BE2C (cell line): ENCODE data around the gene GALNT12.

Source experiments
- DNase-seq: peaks from one replicate; pipeline ENCODE4 v3.0.0-alpha.2; 2020
- H3K27me3 ChIP-seq: fragments of 250-450 bp; sonication (Bioruptor Pico); 2 replicates; pipeline ENCODE4 v1.5.1; 2020; ENCODE audit warnings: mild to moderate bottlenecking
- H3K36me3 ChIP-seq: fragments of 250-450 bp; sonication (Bioruptor Pico); 2 replicates; pipeline ENCODE4 v1.5.1; 2020; ENCODE audit warnings: mild to moderate bottlenecking
- H3K4me1 ChIP-seq: fragments of 250-450 bp; sonication (Bioruptor Pico); 2 replicates; pipeline ENCODE4 v1.5.1; 2020
- H3K4me3 ChIP-seq: 2 replicates; pipeline ENCODE4 v1.5.1; 2011; ENCODE audit warnings: low read depth, low read length
- H3K9me3 ChIP-seq: fragments of 250-450 bp; sonication (Bioruptor Pico); 2 replicates; pipeline ENCODE4 v1.5.1; 2020
- CTCF ChIP-seq: IDR thresholded peaks from 2 replicates; pipeline ENCODE4 v1.5.1; 2012; ENCODE audit warnings: mild to moderate bottlenecking, low read depth, low read length

The GALNT12 gene

GRCh38 chr9:98838868-98839565, 31.5 kb downstream of the GALNT12 start:
- H3K4me3 ChIP-seq = no peak overlapping the region
- DNase-seq = no peak
- TF ChIP-seq CTCF = no peak
- H3K9me3 ChIP-seq = no peaks in the 10 kb centered on the region
- H3K27me3 ChIP-seq = peaks cover 7% of the 10 kb centered on the region; the same call in 1 of the 2 replicates
- no peaks in the 10 kb centered on the region for H3K36me3 ChIP-seq
- H3K4me1 ChIP-seq = no peaks in the 10 kb centered on the region

- Histone ChIP-seq H3K36me3 (no peaks in the 10 kb centered on the region), H3K4me1 (no peaks in the 10 kb centered on the region), H3K9me3 (no peaks in the 10 kb centered on the region), H3K27me3 (peaks cover 9% of the 10 kb centered on the region), H3K4me3 (no peak overlapping the region)
- DNase-seq = no peak
- TF ChIP-seq CTCF = no peak
Observed at GRCh38 chr9:98839724-98840123, 32.3 kb downstream of the GALNT12 start.

GRCh38 chr9:98842510-98842909, 35.0 kb downstream of the GALNT12 start:
- Histone ChIP-seq H3K4me3 (no peak overlapping the region), H3K36me3 (no peaks in the 10 kb centered on the region), H3K9me3 (no peaks in the 10 kb centered on the region), H3K27me3 (peaks cover 9% of the 10 kb centered on the region), H3K4me1 (no peaks in the 10 kb centered on the region)
- no peak for TF ChIP-seq CTCF
- no peak for DNase-seq

DNA sequence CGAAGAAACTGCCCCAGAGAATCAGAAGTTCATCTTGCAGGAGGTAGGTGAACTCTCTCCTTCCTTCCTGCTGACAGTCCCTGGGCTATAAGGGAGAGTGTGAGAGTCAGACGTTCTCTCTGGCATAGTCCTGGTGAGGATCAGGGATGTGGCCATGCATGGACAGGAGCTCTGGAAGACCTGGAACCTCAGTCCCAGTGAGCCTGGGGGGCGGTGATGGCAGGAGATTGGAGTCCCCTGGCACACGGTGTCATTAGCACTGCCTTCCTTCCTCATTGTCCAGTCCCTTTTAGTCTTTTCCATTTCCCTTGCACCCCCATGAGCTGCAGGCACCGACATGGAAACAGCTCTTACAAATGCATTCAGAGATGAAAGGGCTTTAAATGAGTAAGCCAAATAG, 38.6 kb downstream of the GALNT12 start:
- DNase-seq = no peak
- H3K27me3 ChIP-seq = peaks cover 9% of the 10 kb centered on the region
- no peaks in the 10 kb centered on the region for H3K4me1 ChIP-seq
- H3K4me3 ChIP-seq = no peak overlapping the region
- H3K9me3 ChIP-seq = no peaks in the 10 kb centered on the region
- no peak for TF ChIP-seq CTCF
- no peaks in the 10 kb centered on the region for H3K36me3 ChIP-seq

DNA sequence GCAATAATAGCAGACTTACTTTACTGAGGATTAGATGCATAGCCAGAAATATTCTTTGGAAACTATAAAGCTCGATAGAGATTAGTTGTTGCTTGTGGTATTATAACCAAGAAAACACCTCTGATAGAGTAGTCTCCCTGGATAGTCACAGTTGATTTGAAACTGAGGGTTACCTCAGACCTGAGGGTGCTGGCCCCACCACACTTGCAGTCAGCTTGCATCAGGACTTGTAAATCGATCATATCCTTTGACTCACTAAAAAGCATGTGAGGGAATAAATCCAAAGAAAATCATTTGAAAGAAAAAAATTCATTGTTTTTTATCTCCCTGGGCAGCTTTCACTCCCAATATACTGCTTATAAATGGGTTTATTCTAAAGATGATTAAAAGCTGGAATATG, 39.4 kb downstream of the GALNT12 start:
- Histone ChIP-seq H3K4me3 (no peak overlapping the region), H3K9me3 (no peaks in the 10 kb centered on the region), H3K4me1 (no peaks in the 10 kb centered on the region), H3K27me3 (peaks cover 9% of the 10 kb centered on the region), H3K36me3 (no peaks in the 10 kb centered on the region)
- DNase-seq = no peak
- TF ChIP-seq CTCF = no peak

- Histone ChIP-seq H3K27me3 (peaks cover 6% of the 10 kb centered on the region), H3K9me3 (no peaks in the 10 kb centered on the region), H3K4me1 (no peaks in the 10 kb centered on the region; the same call in 1 of the 2 replicates), H3K4me3 (peak overlapping the region; percentile 50), H3K36me3 (no peaks in the 10 kb centered on the region)
- peak; percentile 89 for DNase-seq
- peak; percentile 97 for TF ChIP-seq CTCF
Observed at GRCh38 chr9:98848450-98849149, 41.1 kb downstream of the GALNT12 start.
